GM20000 (cell line): ENCODE measurements around the gene ENPP3.

ENCODE experiments used
- DNase-seq: peaks from one replicate; pipeline ENCODE4 v3.0.0; 2012; ENCODE audit warnings: low spot score
- CTCF ChIP-seq: IDR thresholded peaks from 2 replicates; pipeline ENCODE4 v1.5.1; 2012; ENCODE audit warnings: mild to moderate bottlenecking, control low read depth; ENCODE audit errors: extremely low read depth, missing control alignments

The ENPP3 gene

DNA sequence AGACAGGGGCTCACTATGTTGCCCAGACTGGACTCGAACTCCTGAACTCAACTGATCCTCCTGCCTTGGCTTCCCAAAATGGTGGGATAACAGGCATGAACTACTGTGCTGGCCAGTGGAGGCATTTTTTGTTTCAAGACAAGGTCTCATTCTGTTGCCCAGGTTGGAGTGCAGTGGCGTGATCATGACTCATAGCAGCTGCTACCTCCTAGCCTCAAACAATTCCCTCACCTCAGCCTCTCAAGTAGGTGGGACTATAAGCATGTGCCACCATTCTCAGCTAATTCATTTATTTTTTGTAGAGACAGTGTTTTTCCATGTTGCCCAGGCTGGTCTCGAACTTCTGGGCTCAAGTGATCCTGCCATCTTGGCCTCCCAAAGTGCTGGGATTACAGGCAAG lies 17.2 kb downstream of the ENPP3 start:
- no peak for DNase-seq
- no peak for TF ChIP-seq CTCF

- no peak for TF ChIP-seq CTCF
- DNase-seq, result no peak
These were observed 18.3 kb downstream of the ENPP3 start for GRCh38 chr6:131655387-131655786.

- TF ChIP-seq CTCF, result no peak
- DNase-seq, result no peak
These were observed 18.8 kb downstream of the ENPP3 start for GRCh38 chr6:131655951-131656350.

DNA sequence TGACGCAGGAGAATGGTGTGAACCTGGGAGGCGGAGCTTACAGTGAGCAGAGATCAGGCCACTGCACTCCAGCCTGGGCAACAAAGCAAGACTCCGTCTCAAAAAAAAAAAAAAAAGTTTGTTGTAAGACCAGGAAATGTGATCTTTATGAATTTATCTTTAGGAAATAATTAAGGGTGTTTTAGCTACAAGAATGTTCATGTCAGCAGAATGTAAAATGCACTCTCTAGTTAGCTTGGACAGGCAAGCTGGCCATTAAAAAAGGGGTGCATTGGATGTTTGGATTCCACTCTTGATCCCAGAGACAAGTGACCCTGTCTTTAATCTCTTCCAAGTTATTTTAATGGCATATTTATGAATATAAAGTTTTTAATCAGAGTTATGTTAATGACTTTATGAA lies 19.6 kb downstream of the ENPP3 start:
- DNase-seq, result no peak
- TF ChIP-seq CTCF, result no peak

GRCh38 chr6:131657222-131657621 lies 20.1 kb downstream of the ENPP3 start:
- no peak for TF ChIP-seq CTCF
- no peak for DNase-seq

GRCh38 chr6:131657630-131658111 lies 20.6 kb downstream of the ENPP3 start:
- no peak for DNase-seq
- TF ChIP-seq CTCF, result no peak

DNA sequence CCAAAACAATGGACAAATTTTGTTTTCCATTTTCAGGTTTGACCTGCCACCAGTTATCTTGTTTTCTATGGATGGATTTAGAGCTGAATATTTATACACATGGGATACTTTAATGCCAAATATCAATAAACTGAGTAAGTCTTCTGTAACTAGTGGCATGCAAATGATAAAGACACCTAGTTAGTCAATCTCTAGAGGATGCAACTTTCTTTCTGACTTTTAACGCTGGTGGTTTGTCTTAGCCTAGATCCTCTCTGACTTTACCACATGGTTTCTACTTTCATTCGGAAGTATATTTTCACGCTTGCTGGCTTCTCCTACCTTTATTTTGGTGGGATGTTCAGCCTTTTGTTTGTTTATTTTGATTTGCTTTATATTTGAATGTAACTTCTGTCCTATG lies 21.2 kb downstream of the ENPP3 start:
- DNase-seq, result no peak
- TF ChIP-seq CTCF, result no peak

GRCh38 chr6:131660195-131660594 lies 23.1 kb downstream of the ENPP3 start:
- TF ChIP-seq CTCF, result no peak
- no peak for DNase-seq
